ENCODE data around the gene TULP1. TPM values are rescaled to one million over a fixed set of nuclear protein-coding genes. Genes with fewer than 3 reads are reported as not detected.

Gene TULP1
- total RNA-seq, result 1 to 10 TPM in 1 of 4 donors, not detected in 3; 1.2 TPM

DNA sequence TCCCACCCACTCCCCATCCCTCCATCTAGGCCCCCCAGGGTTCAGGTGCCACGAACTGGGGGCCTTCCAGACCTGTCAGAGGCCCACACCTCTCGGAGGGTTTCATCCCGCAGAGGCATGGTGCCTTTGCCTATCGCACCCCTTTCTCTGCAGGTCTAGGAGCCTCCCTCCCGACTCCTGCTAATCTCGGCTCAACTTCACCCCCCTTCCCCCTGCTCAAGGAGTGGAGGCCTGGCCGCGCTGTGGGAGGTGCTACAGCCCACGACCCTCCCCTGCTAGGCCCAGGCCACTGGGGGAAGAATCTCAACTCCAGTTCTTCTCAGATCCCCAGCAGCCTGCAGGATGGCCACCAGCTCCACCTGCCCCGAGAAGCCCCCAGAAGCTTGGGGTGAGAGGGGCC, at the start of gene TULP1:
Gene TULP1, minus strand, starts transcription at position 157 of the 400 bp plus-strand sequence. Its CDS starts 38 bp downstream, at position 119.
- Histone ChIP-seq H3K4me3 (peak within 1 kb of the TSS; percentile 3 to 37 (median 28)), H3K9me3 (no peaks in the 10 kb centered on the region), H3K36me3 (no peaks in the 10 kb centered on the region), H3K4me1 (peaks cover 6 to 12% (median 10%) of the 10 kb centered on the region in 4 donors), H3K27me3 (peaks cover 0 to 56% (median 12%) of the 10 kb centered on the region in 4 donors), H3K27ac (replicated peaks in 1 of 4) (no peak within 1 kb of the TSS)
- WGBS, result 90% methylated on average over 6 of the region's 10 CpGs
- no peak for DNase-seq (ENCODE audit: extremely low spot score)
- TF ChIP-seq, protein P1, sequence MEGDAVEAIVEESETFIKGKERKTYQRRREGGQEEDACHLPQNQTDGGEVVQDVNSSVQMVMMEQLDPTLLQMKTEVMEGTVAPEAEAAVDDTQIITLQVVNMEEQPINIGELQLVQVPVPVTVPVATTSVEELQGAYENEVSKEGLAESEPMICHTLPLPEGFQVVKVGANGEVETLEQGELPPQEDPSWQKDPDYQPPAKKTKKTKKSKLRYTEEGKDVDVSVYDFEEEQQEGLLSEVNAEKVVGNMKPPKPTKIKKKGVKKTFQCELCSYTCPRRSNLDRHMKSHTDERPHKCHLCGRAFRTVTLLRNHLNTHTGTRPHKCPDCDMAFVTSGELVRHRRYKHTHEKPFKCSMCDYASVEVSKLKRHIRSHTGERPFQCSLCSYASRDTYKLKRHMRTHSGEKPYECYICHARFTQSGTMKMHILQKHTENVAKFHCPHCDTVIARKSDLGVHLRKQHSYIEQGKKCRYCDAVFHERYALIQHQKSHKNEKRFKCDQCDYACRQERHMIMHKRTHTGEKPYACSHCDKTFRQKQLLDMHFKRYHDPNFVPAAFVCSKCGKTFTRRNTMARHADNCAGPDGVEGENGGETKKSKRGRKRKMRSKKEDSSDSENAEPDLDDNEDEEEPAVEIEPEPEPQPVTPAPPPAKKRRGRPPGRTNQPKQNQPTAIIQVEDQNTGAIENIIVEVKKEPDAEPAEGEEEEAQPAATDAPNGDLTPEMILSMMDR (IDR thresholded peaks at IDR 0.05), result no peak
- no peak for TF ChIP-seq EP300 (IDR thresholded peaks at IDR 0.05)
- no peak for TF ChIP-seq POLR2AphosphoS5 (IDR thresholded peaks at IDR 0.05)
- intact Hi-C loops (cut with DNase I), result no loop called here

DNA sequence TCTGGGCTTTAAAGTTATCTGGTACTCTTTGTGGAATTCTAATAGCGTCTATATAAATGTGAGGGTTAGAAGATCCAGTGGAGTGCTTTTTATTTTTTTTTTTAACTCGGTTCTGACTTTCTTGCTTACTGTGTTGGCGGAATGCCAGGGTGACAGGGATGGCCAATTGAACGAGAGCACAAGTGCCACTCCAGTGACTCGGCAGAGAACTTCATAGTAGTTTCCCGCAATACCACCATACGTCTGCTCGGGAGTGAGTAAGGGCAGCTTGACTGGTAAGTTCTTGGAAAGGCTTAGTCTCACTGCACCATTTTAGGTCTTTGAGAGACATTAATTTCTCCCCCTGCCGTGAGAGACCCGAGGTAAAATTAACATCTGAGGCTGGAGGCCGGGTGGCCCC, 49.4 kb upstream of the TULP1 start:
- H3K27ac ChIP-seq (replicated peaks in 1 of 4), result no peak overlapping the region
- no peaks in the 10 kb centered on the region for H3K9me3 ChIP-seq
- DNase-seq (ENCODE audit: extremely low spot score), result no peak
- TF ChIP-seq, protein P1 (IDR thresholded peaks at IDR 0.05), result no peak
- no peak for TF ChIP-seq POLR2AphosphoS5 (IDR thresholded peaks at IDR 0.05)
- TF ChIP-seq POLR2A (IDR thresholded peaks at IDR 0.05; ENCODE audit: low read depth), result no peak
- no peak for TF ChIP-seq EP300 (IDR thresholded peaks at IDR 0.05)
- no peaks in the 10 kb centered on the region for H3K36me3 ChIP-seq
- H3K27me3 ChIP-seq, result peaks cover 0 to 23% (median 0%) of the 10 kb centered on the region in 4 donors
- intact Hi-C loops (cut with DNase I), result loop anchor here (5.0 kb wide), 1 partner anchor 40 kb away; no protein-coding TSS in a partner anchor
- H3K4me3 ChIP-seq, result no peak overlapping the region
- 58% methylated on average over 11 of the region's 11 CpGs for WGBS
- H3K4me1 ChIP-seq, result no peaks in the 10 kb centered on the region

DNA sequence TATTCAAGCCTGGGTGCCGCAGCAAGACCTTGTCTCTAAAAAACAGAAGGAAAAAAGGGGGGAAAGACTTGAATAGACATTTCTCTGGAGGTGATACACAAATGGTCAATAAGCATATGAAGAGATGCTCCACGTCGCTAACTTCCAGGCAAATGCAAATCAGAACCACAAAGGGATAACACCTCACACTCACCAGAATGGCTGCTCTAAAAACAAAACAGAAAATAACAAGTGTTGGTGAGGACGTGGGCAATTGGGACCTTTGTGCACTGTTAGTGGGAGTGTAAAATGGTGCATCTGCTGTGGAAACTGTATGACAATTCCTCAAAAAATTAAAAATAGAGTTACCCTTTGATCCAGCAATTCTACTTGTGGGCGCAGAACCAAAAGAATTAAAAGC, 48.4 kb upstream of the TULP1 start:
- WGBS, result 68% methylated on average over 5 of the region's 5 CpGs

DNA sequence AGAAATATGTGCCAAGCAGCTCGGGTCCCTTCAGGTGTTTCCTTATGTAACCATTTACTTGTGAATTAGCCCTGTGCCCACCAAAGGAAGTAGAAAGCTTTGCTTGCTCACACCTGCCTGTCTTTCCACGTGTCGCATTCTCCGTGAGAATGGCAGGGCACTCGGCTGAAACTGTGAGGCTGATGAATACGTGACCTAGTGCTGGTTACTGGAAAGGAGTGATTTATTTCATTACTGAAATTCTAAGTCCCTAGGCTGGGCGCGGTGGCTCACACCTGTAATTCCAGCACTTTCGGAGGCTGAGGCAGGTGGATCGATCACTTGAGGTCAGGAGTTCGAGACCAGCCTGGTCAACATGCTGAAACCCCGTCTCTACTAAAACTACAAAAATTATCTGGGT, 45.9 kb upstream of the TULP1 start:
- Histone ChIP-seq H3K27ac (replicated peaks in 1 of 4) (no peak overlapping the region), H3K27me3 (peaks cover 0 to 4% (median 0%) of the 10 kb centered on the region in 4 donors), H3K9me3 (no peaks in the 10 kb centered on the region), H3K36me3 (no peaks in the 10 kb centered on the region), H3K4me1 (no peaks in the 10 kb centered on the region), H3K4me3 (no peak overlapping the region)
- TF ChIP-seq EP300 (IDR thresholded peaks at IDR 0.05), result no peak
- no peak for TF ChIP-seq POLR2AphosphoS5 (IDR thresholded peaks at IDR 0.05)
- TF ChIP-seq, protein P1 (IDR thresholded peaks at IDR 0.05), result no peak
- TF ChIP-seq POLR2A (IDR thresholded peaks at IDR 0.05; ENCODE audit: low read depth), result no peak
- WGBS, result 85% methylated on average over 12 of the region's 12 CpGs
- DNase-seq (ENCODE audit: extremely low spot score), result no peak
- intact Hi-C loops (cut with DNase I), result no loop called here

More for the DNA sequence above, 48.4 kb upstream of the TULP1 start:
- TF ChIP-seq POLR2AphosphoS5 (IDR thresholded peaks at IDR 0.05), result no peak
- TF ChIP-seq, protein P1 (IDR thresholded peaks at IDR 0.05), result no peak
- TF ChIP-seq EP300 (IDR thresholded peaks at IDR 0.05), result no peak
- TF ChIP-seq POLR2A (IDR thresholded peaks at IDR 0.05; ENCODE audit: low read depth), result no peak
- H3K9me3 ChIP-seq, result no peaks in the 10 kb centered on the region
- intact Hi-C loops (cut with DNase I), result loop anchor here (5.0 kb wide), 1 partner anchor 39 kb away; no protein-coding TSS in a partner anchor
- H3K4me3 ChIP-seq, result no peak overlapping the region
- no peak overlapping the region for H3K27ac ChIP-seq (replicated peaks in 1 of 4)
- H3K36me3 ChIP-seq, result no peaks in the 10 kb centered on the region
- no peaks in the 10 kb centered on the region for H3K4me1 ChIP-seq
- H3K27me3 ChIP-seq, result peaks cover 0 to 24% (median 0%) of the 10 kb centered on the region in 4 donors
- DNase-seq (ENCODE audit: extremely low spot score), result no peak

DNA sequence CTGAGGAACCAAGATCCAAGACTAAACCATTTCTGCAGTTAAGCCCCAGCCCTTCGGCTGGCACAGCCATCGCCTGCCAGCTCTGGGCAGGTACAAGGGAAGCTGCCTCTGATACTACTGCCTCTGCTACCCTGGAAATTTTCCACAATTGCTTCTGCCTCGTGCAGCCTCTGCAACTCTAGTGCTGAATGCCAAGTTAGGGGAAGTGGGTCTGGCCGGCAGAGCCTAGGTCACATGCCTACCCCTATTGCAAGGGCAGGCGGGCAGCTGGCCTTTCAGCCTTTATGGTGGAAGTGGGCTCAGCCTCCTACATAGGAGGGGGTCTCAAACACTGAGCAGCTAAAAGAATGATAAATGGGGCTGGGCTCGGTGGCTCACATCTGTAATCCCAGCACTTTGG, 44.5 kb upstream of the TULP1 start:
- peaks cover 0 to 6% (median 2%) of the 10 kb centered on the region in 4 donors for H3K9me3 ChIP-seq
- no peaks in the 10 kb centered on the region for H3K36me3 ChIP-seq
- no peaks in the 10 kb centered on the region for H3K4me1 ChIP-seq
- DNase-seq (ENCODE audit: extremely low spot score), result no peak
- H3K27me3 ChIP-seq, result peaks cover 0 to 8% (median 0%) of the 10 kb centered on the region in 4 donors
- no peak for TF ChIP-seq EP300 (IDR thresholded peaks at IDR 0.05)
- TF ChIP-seq POLR2A (IDR thresholded peaks at IDR 0.05; ENCODE audit: low read depth), result no peak
- TF ChIP-seq, protein P1 (IDR thresholded peaks at IDR 0.05), result no peak
- no peak for TF ChIP-seq POLR2AphosphoS5 (IDR thresholded peaks at IDR 0.05)
- no peak overlapping the region for H3K27ac ChIP-seq (replicated peaks in 1 of 4)
- intact Hi-C loops (cut with DNase I), result no loop called here
- 77% methylated on average over 6 of the region's 6 CpGs for WGBS
- no peak overlapping the region for H3K4me3 ChIP-seq
